ENCODE measurements around the gene ORC5. TPM values are rescaled to one million over a fixed set of nuclear protein-coding genes. Genes with fewer than 3 reads are reported as not detected.
"Not testable (repeated sequence)": the region's sequence is repeated elsewhere in the genome, so short reads cannot be mapped to it uniquely, and the experiment has no call there.

Gene ORC5
- total and polyA plus RNA-seq, 8 donors: 14.4 to 29.4 (median 25.1) TPM

- peaks cover 0 to 78% of the 10 kb centered on the region in 2 donors for H3K36me3 ChIP-seq
- H3K27ac ChIP-seq: no peak overlapping the region
These were observed 11.7 kb downstream of the ORC5 start for GRCh38 chr7:104196161-104196560.

GRCh38 chr7:104192434-104192833 lies 15.4 kb downstream of the ORC5 start:
- Histone ChIP-seq H3K9me3 (no peaks in the 10 kb centered on the region), H3K36me3 (peaks cover 0 to 59% of the 10 kb centered on the region in 2 donors), H3K27ac (no peak overlapping the region), H3K4me1 (no peaks in the 10 kb centered on the region), H3K4me3 (no peak overlapping the region), H3K27me3 (no peaks in the 10 kb centered on the region)
- TF ChIP-seq, protein P1, sequence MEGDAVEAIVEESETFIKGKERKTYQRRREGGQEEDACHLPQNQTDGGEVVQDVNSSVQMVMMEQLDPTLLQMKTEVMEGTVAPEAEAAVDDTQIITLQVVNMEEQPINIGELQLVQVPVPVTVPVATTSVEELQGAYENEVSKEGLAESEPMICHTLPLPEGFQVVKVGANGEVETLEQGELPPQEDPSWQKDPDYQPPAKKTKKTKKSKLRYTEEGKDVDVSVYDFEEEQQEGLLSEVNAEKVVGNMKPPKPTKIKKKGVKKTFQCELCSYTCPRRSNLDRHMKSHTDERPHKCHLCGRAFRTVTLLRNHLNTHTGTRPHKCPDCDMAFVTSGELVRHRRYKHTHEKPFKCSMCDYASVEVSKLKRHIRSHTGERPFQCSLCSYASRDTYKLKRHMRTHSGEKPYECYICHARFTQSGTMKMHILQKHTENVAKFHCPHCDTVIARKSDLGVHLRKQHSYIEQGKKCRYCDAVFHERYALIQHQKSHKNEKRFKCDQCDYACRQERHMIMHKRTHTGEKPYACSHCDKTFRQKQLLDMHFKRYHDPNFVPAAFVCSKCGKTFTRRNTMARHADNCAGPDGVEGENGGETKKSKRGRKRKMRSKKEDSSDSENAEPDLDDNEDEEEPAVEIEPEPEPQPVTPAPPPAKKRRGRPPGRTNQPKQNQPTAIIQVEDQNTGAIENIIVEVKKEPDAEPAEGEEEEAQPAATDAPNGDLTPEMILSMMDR (IDR thresholded peaks at IDR 0.05): no peak
- DNase-seq: no peak
- intact Hi-C loops (cut with DNase I): no loop called here
- ATAC-seq: no peak

More at GRCh38 chr7:104196161-104196560, 11.7 kb downstream of the ORC5 start:
- ATAC-seq (no peak), DNase-seq (no peak)
- Histone ChIP-seq H3K9me3 (no peaks in the 10 kb centered on the region), H3K4me3 (no peak overlapping the region), H3K27me3 (no peaks in the 10 kb centered on the region), H3K4me1 (no peaks in the 10 kb centered on the region)
- intact Hi-C loops (cut with DNase I): no loop called here
- TF ChIP-seq, protein P1 (IDR thresholded peaks at IDR 0.05): no peak

GRCh38 chr7:104185346-104185745 lies 22.5 kb downstream of the ORC5 start:
- TF ChIP-seq, protein P1 (IDR thresholded peaks at IDR 0.05): no peak
- Histone ChIP-seq H3K9me3 (no peaks in the 10 kb centered on the region), H3K36me3 (peaks cover 0 to 74% of the 10 kb centered on the region in 2 donors), H3K4me3 (no peak overlapping the region), H3K27me3 (no peaks in the 10 kb centered on the region), H3K27ac (no peak overlapping the region), H3K4me1 (no peaks in the 10 kb centered on the region)
- intact Hi-C loops (cut with DNase I): no loop called here
- DNase-seq (no peak), ATAC-seq (no peak)

- Histone ChIP-seq H3K9me3 (peaks cover 0 to 4% of the 10 kb centered on the region in 2 donors), H3K27me3 (no peaks in the 10 kb centered on the region), H3K4me1 (no peaks in the 10 kb centered on the region), H3K4me3 (no peak overlapping the region), H3K36me3 (peaks cover 0 to 53% of the 10 kb centered on the region in 2 donors), H3K27ac (no peak overlapping the region)
- ATAC-seq (no peak), DNase-seq (no peak)
- intact Hi-C loops (cut with DNase I): no loop called here
- TF ChIP-seq, protein P1 (IDR thresholded peaks at IDR 0.05): no peak
These were observed 28.6 kb downstream of the ORC5 start for GRCh38 chr7:104179178-104179577.

DNA sequence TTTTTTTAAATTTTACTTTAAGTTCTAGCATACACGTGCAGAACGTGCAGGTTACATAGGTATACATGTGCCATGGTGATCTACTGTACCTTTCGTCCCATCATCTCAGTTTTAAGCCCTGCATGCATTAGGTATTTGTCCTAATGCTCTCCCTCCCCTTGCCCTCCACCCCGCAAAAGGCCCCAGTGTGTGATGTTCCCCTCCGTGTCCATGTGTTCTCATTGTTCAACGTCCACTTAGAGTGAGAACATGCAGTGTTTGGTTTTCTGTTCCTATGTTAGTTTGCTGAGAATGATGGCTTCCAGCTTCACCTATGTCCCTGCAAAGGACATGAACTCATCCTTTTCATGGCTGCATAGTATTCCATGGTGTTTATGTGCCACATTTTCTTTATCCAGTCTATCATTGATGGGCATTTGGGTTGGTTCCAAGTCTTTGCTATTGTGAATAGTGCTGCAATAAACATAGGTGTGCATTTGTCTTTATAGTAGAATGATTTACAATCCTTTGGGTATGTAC lies 30.2 kb downstream of the ORC5 start:
- H3K27ac ChIP-seq; ATAC-seq; intact Hi-C loops (cut with DNase I); H3K4me3 ChIP-seq; H3K27me3 ChIP-seq; DNase-seq; H3K9me3 ChIP-seq; H3K4me1 ChIP-seq: not testable (repeated sequence)
- H3K36me3 ChIP-seq: peaks cover 0 to 38% of the 10 kb centered on the region in 2 donors

- H3K36me3 ChIP-seq: peaks cover 0 to 31% of the 10 kb centered on the region in 2 donors
- H3K4me1 ChIP-seq: no peaks in the 10 kb centered on the region
- H3K27me3 ChIP-seq: no peaks in the 10 kb centered on the region
- intact Hi-C loops (cut with DNase I): no loop called here
- DNase-seq (no peak), ATAC-seq (no peak)
- peaks cover 0 to 4% of the 10 kb centered on the region in 2 donors for H3K9me3 ChIP-seq
- TF ChIP-seq, protein P1 (IDR thresholded peaks at IDR 0.05): no peak
- no peak overlapping the region for H3K27ac ChIP-seq
- H3K4me3 ChIP-seq: no peak overlapping the region
These were observed 31.5 kb downstream of the ORC5 start for GRCh38 chr7:104176332-104176731.

Data from left lung (tissue), 10 donors.